GM13976 (cell line): ENCODE data around the gene CSTPP1.
"Not testable (repeated sequence)": the region's sequence is repeated elsewhere in the genome, so short reads cannot be mapped to it uniquely, and the experiment has no call there.

Source experiments
- DNase-seq: peaks from one replicate; pipeline ENCODE4 v3.0.0; 2012; ENCODE audit warnings: low spot score
- CTCF ChIP-seq: IDR thresholded peaks from 2 replicates; pipeline ENCODE4 v1.5.1; 2012; ENCODE audit warnings: borderline replicate concordance, mild to moderate bottlenecking; ENCODE audit not compliant: insufficient read depth; ENCODE audit errors: extremely low read depth, missing control alignments, control extremely low read depth
- in situ Hi-C: fragments of 300-500 bp; cut with MboI; formaldehyde crosslinking; loops from one replicate; pipeline ENCODE4 v1.12.0; 2022; ENCODE audit warnings: low sequenced_read_pairs, mixed read lengths, inconsistent platforms; ENCODE audit not compliant: unreplicated experiment

The CSTPP1 gene

GRCh38 chr11:47093541-47093940 is 157.0 kb downstream of the CSTPP1 start:
- no peak for DNase-seq
- TF ChIP-seq CTCF = no peak
- in situ Hi-C loops = no loop called here

GRCh38 chr11:47096871-47097270 is 160.3 kb downstream of the CSTPP1 start:
- DNase-seq, in situ Hi-C loops: not testable (repeated sequence)

- DNase-seq, in situ Hi-C loops: not testable (repeated sequence)
Measured at GRCh38 chr11:47098223-47098622, 161.7 kb downstream of the CSTPP1 start.

GRCh38 chr11:47099214-47099917 is 162.8 kb downstream of the CSTPP1 start:
- no peak for TF ChIP-seq CTCF
- no peak for DNase-seq
- in situ Hi-C loops = no loop called here

GRCh38 chr11:47099918-47100315 is 163.4 kb downstream of the CSTPP1 start:
- no peak for TF ChIP-seq CTCF
- DNase-seq = no peak
- in situ Hi-C loops = no loop called here

- in situ Hi-C loops = no loop called here
- no peak for TF ChIP-seq CTCF
- no peak for DNase-seq
Measured at GRCh38 chr11:47101406-47101805, 164.8 kb downstream of the CSTPP1 start.

GRCh38 chr11:47104261-47104950 is 167.8 kb downstream of the CSTPP1 start:
- in situ Hi-C loops = no loop called here
- no peak for TF ChIP-seq CTCF
- DNase-seq = no peak
